ENCODE results near the gene PRH2.

The PRH2 gene

DNA sequence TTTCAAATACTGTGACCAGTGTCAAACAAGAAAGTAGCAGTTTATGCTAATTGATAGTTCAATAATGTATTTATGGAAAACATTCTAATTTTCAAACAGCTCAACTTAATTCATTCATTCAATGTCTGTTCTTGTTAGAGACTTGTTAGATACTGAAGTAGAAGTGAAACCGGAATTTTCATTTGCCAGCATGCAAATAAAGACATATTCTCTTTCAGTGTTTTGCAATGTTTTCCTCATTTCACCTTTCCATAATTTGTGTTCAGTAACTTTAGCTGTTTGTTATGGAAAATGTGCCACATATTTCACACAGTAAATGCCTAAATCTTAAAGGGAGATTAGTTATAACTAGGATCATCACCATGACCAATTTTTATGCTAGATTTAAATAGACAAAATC lies 36.4 kb downstream of the PRH2 start:
- DNase-seq = no peak

- DNase-seq = no peak
Observed at GRCh38 chr12:10966314-10966713, 37.3 kb downstream of the PRH2 start.

- no peak for DNase-seq
Observed at GRCh38 chr12:10967409-10967808, 38.4 kb downstream of the PRH2 start.

- DNase-seq = no peak
Observed at GRCh38 chr12:10968765-10969456, 39.9 kb downstream of the PRH2 start.

DNA sequence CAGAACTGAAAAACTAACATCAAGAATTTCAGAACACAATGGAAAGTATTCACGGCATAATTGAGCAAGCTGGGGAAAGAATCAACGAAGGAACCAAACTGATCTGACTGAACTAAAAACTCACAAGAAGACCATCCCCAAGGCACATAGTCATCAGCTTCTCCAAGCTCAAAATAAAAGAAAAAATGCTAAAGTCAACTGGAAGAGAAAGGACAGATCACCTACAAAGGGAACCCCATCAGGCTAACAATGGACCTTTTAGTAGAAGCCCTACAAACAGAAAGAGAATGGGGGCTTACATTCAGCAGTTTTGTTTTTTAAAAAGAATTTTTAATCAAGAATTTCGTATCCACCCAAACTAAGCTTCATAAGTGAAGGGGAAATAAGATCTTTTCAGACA lies 45.9 kb downstream of the PRH2 start:
- no peak for DNase-seq

- no peak for DNase-seq
Observed at GRCh38 chr12:10982244-10982643, 53.2 kb downstream of the PRH2 start.

Data from midbrain (tissue), 1 donor.